Lower lobe of right lung (tissue), 2 donors: Measurements from ENCODE around the gene PILRA. TPM values are rescaled to one million over a fixed set of nuclear protein-coding genes. Genes with fewer than 3 reads are reported as not detected.

Experiments used
- ATAC-seq, 2 donors: fragments of 200-7000 bp; cut with Tn5 transposase; one replicate each; pipeline ENCODE4 v1.9.1; 2020 to 2022; ENCODE audit warnings: mild to moderate bottlenecking in 2 of 2, moderate library complexity in 2 of 2
- DNase-seq: peaks from one replicate; pipeline ENCODE4 v3.0.0-alpha.2; 2020
- H3K27ac ChIP-seq: fragments of 200-600 bp; one replicate; pipeline ENCODE4 v1.8.0; 2022
- H3K27me3 ChIP-seq: fragments of 200-600 bp; one replicate; pipeline ENCODE4 v1.8.0; 2022; ENCODE audit warnings: low read depth
- H3K36me3 ChIP-seq: fragments of 200-600 bp; one replicate; pipeline ENCODE4 v1.8.0; 2022; ENCODE audit warnings: mild to moderate bottlenecking
- H3K4me1 ChIP-seq: fragments of 200-600 bp; one replicate; pipeline ENCODE4 v1.8.0; 2022
- H3K4me3 ChIP-seq: fragments of 200-600 bp; one replicate; pipeline ENCODE4 v1.8.0; 2022; ENCODE audit warnings: mild to moderate bottlenecking
- H3K9me3 ChIP-seq: fragments of 200-600 bp; one replicate; pipeline ENCODE4 v1.8.0; 2022
- CTCF ChIP-seq: fragments of 200-600 bp; IDR thresholded peaks from one replicate; pipeline ENCODE4 v1.8.0; 2022; ENCODE audit warnings: antibody characterized with exemption, mild to moderate bottlenecking
- intact Hi-C: fragments of 100-400 bp; cut with DNase I; formaldehyde crosslinking; loops from one replicate; pipeline ENCODE4 v1.11.0; 2022
- total RNA-seq: library from RNA; stranded (reverse); fragmentation: NEBNext Ultra II Directional; extraction: Animal tissue kit (Norgen Biotek cat#: 25700); gene quantifications from one replicate; pipeline ENCODE4 v1.2.1, GENCODE V29; 2021
- donor health status: DM: no; HTN: yes; CAD: no; lungs with severe emphysema.

The PILRA gene
- total RNA-seq, 1 donor from 2014 or later = 48.7 TPM

- intact Hi-C loops = no loop called here
- DNase-seq = no peak
- Histone ChIP-seq H3K36me3 (no peaks in the 10 kb centered on the region), H3K4me3 (no peak overlapping the region), H3K27me3 (no peaks in the 10 kb centered on the region), H3K27ac (no peak overlapping the region), H3K4me1 (no peaks in the 10 kb centered on the region), H3K9me3 (no peaks in the 10 kb centered on the region)
- TF ChIP-seq CTCF = no peak
- ATAC-seq = no peak
These were observed 26.8 kb downstream of the PILRA start for GRCh38 chr7:100400041-100400440.

GRCh38 chr7:100400656-100401055, 27.4 kb downstream of the PILRA start:
- Histone ChIP-seq H3K27me3 (no peaks in the 10 kb centered on the region), H3K4me1 (no peaks in the 10 kb centered on the region), H3K36me3 (no peaks in the 10 kb centered on the region), H3K9me3 (no peaks in the 10 kb centered on the region), H3K4me3 (no peak overlapping the region), H3K27ac (no peak overlapping the region)
- intact Hi-C loops = no loop called here
- DNase-seq (no peak), ATAC-seq (peak in 1 of 2 donors; percentile 37)
- TF ChIP-seq CTCF = no peak

- no peak for ATAC-seq
- no peak overlapping the region for H3K27ac ChIP-seq
- H3K4me1 ChIP-seq = no peaks in the 10 kb centered on the region
- H3K36me3 ChIP-seq = no peaks in the 10 kb centered on the region
- TF ChIP-seq CTCF = no peak
- H3K27me3 ChIP-seq = no peaks in the 10 kb centered on the region
- no peak overlapping the region for H3K4me3 ChIP-seq
- intact Hi-C loops = no loop called here
- DNase-seq = no peak
- H3K9me3 ChIP-seq = no peaks in the 10 kb centered on the region
These were observed 28.5 kb downstream of the PILRA start for GRCh38 chr7:100401811-100402210.

- H3K36me3 ChIP-seq = no peaks in the 10 kb centered on the region
- H3K27me3 ChIP-seq = no peaks in the 10 kb centered on the region
- no peak for ATAC-seq
These were observed 29.0 kb downstream of the PILRA start for GRCh38 chr7:100402241-100402640.

GRCh38 chr7:100406767-100407166, 33.5 kb downstream of the PILRA start:
- Histone ChIP-seq H3K27ac (no peak overlapping the region), H3K4me1 (no peaks in the 10 kb centered on the region), H3K36me3 (no peaks in the 10 kb centered on the region), H3K9me3 (no peaks in the 10 kb centered on the region), H3K4me3 (no peak overlapping the region), H3K27me3 (no peaks in the 10 kb centered on the region)
- ATAC-seq (no peak), DNase-seq (no peak)
- TF ChIP-seq CTCF = no peak
- intact Hi-C loops = no loop called here

More at GRCh38 chr7:100402241-100402640, 29.0 kb downstream of the PILRA start:
- DNase-seq = no peak
- H3K4me3 ChIP-seq = no peak overlapping the region
- no peak overlapping the region for H3K27ac ChIP-seq
- intact Hi-C loops = no loop called here
- no peaks in the 10 kb centered on the region for H3K9me3 ChIP-seq
- TF ChIP-seq CTCF = no peak
- H3K4me1 ChIP-seq = no peaks in the 10 kb centered on the region
